Mesenchymal stem cell (in vitro differentiated cells and primary cell): ENCODE data around the gene SLC9A7.
A peak's percentile ranks its signal among the peaks of the same experiment; 100 is the strongest.

Experiments
- DNase-seq: peaks from one replicate; pipeline ENCODE4 v3.0.0-alpha.2; 2013
- H2AFZ ChIP-seq: one replicate; pipeline ENCODE4 v1.6.1; 2013; ENCODE audit warnings: low read depth, mild to moderate bottlenecking, control low read depth, inconsistent platforms, low read length, moderate library complexity
- H2AK5ac ChIP-seq: 2 replicates; pipeline ENCODE4 v1.6.1; 2013; ENCODE audit warnings: low read length, moderate library complexity, mild to moderate bottlenecking, inconsistent platforms; ENCODE audit not compliant: severe bottlenecking
- H2BK120ac ChIP-seq: one replicate; pipeline ENCODE4 v1.6.1; 2013; ENCODE audit warnings: low read depth, mild to moderate bottlenecking, inconsistent platforms, low read length, moderate library complexity
- H2BK12ac ChIP-seq, 2 experiments: one replicate each; pipeline ENCODE4 v1.6.1; 2013; ENCODE audit warnings: inconsistent platforms in 2 of 2, low read length in 2 of 2, mild to moderate bottlenecking in 2 of 2, moderate library complexity in 2 of 2, control low read depth in 1 of 2
- H2BK15ac ChIP-seq: one replicate; pipeline ENCODE4 v1.6.1; 2013; ENCODE audit warnings: mild to moderate bottlenecking, low read depth, inconsistent platforms; ENCODE audit not compliant: poor library complexity, severe bottlenecking
- H2BK5ac ChIP-seq: 2 replicates; pipeline ENCODE4 v1.6.1; 2013; ENCODE audit warnings: low read depth, mild to moderate bottlenecking, low read length, control low read depth, inconsistent platforms; ENCODE audit not compliant: poor library complexity, severe bottlenecking
- H3K14ac ChIP-seq, 2 experiments: one replicate each; pipeline ENCODE4 v1.6.1; 2013; ENCODE audit warnings: inconsistent platforms in 2 of 2, low read length in 2 of 2, control low read depth in 1 of 2, mild to moderate bottlenecking in 1 of 2, moderate library complexity in 1 of 2
- H3K18ac ChIP-seq, 2 experiments: one replicate each; pipeline ENCODE4 v1.6.1; 2013; ENCODE audit warnings: inconsistent platforms in 2 of 2, low read length in 2 of 2, control low read depth in 1 of 2, low read depth in 1 of 2, mild to moderate bottlenecking in 1 of 2
- H3K23ac ChIP-seq, 2 experiments: one replicate each; pipeline ENCODE4 v1.6.1; 2013; ENCODE audit warnings: inconsistent platforms in 2 of 2, low read length in 2 of 2, mild to moderate bottlenecking in 2 of 2, moderate library complexity in 2 of 2, control low read depth in 1 of 2
- H3K27ac ChIP-seq: 2 replicates; pipeline ENCODE4 v1.5.1; 2013; ENCODE audit warnings: mild to moderate bottlenecking, moderate library complexity, low read length, control low read depth, inconsistent platforms; ENCODE audit not compliant: poor library complexity, severe bottlenecking
- H3K27me3 ChIP-seq, 2 experiments: 2 replicates each; pipeline versions ENCODE4 v1.6.1 to v1.7.0; 2013; ENCODE audit warnings: low read length in 2 of 2, mild to moderate bottlenecking in 2 of 2, moderate library complexity in 2 of 2, control low read depth in 1 of 2, inconsistent platforms in 1 of 2; ENCODE audit not compliant: control insufficient read depth in 1 of 2, insufficient read depth in 1 of 2
- H3K36me3 ChIP-seq, 2 experiments: 2 replicates each; pipeline versions ENCODE4 v1.6.1 to v1.7.0; 2013; ENCODE audit warnings: low read length in 2 of 2, control low read depth in 1 of 2, inconsistent platforms in 1 of 2, low read depth in 1 of 2, mild to moderate bottlenecking in 1 of 2; ENCODE audit not compliant: insufficient read depth in 2 of 2, control insufficient read depth in 1 of 2
- H3K4ac ChIP-seq, 2 experiments: one replicate each; pipeline ENCODE4 v1.6.1; 2013; ENCODE audit warnings: inconsistent platforms in 2 of 2, low read length in 2 of 2, mild to moderate bottlenecking in 2 of 2, moderate library complexity in 2 of 2, control low read depth in 1 of 2, low read depth in 1 of 2
- H3K4me1 ChIP-seq: 2 replicates; pipeline ENCODE4 v1.6.1; 2013; ENCODE audit warnings: low read depth, low read length, control low read depth; ENCODE audit not compliant: control insufficient read depth, insufficient read depth
- H3K4me2 ChIP-seq: 2 replicates; pipeline ENCODE4 v1.6.1; 2013; ENCODE audit warnings: low read length, mild to moderate bottlenecking, inconsistent platforms; ENCODE audit not compliant: poor library complexity, severe bottlenecking
- H3K4me3 ChIP-seq, 2 experiments: 2 replicates each; pipeline versions ENCODE4 v1.5.1 to v1.7.0; 2013; ENCODE audit warnings: low read length in 2 of 2, mild to moderate bottlenecking in 2 of 2, control low read depth in 1 of 2, low read depth in 1 of 2; ENCODE audit not compliant: insufficient read depth in 1 of 2
- H3K79me1 ChIP-seq: replicated peaks from 2 replicates; pipeline ENCODE4 v1.6.1; 2013; ENCODE audit warnings: mild to moderate bottlenecking, control low read depth, low read length, inconsistent platforms; ENCODE audit not compliant: poor library complexity, severe bottlenecking
- H3K9ac ChIP-seq: 2 replicates; pipeline ENCODE4 v1.7.0; 2013; ENCODE audit warnings: mild to moderate bottlenecking, low read length, moderate library complexity
- H3K9me3 ChIP-seq: 2 replicates; pipeline ENCODE4 v1.7.0; 2013; ENCODE audit warnings: mild to moderate bottlenecking, low read length; ENCODE audit not compliant: control insufficient read depth
- H4K8ac ChIP-seq: one replicate; pipeline ENCODE4 v1.6.1; 2013; ENCODE audit warnings: inconsistent platforms, mild to moderate bottlenecking, low read length, moderate library complexity
- H4K91ac ChIP-seq: one replicate; pipeline ENCODE4 v1.6.1; 2013; ENCODE audit warnings: mild to moderate bottlenecking, low read length, inconsistent platforms
- WGBS: methylation state at CpG from one replicate; pipeline ENCODE4 v1.1.7; 2013; ENCODE audit warnings: mixed read lengths; 5-methylcytosine and 5-hydroxymethylcytosine counted together

SLC9A7 gene

DNA sequence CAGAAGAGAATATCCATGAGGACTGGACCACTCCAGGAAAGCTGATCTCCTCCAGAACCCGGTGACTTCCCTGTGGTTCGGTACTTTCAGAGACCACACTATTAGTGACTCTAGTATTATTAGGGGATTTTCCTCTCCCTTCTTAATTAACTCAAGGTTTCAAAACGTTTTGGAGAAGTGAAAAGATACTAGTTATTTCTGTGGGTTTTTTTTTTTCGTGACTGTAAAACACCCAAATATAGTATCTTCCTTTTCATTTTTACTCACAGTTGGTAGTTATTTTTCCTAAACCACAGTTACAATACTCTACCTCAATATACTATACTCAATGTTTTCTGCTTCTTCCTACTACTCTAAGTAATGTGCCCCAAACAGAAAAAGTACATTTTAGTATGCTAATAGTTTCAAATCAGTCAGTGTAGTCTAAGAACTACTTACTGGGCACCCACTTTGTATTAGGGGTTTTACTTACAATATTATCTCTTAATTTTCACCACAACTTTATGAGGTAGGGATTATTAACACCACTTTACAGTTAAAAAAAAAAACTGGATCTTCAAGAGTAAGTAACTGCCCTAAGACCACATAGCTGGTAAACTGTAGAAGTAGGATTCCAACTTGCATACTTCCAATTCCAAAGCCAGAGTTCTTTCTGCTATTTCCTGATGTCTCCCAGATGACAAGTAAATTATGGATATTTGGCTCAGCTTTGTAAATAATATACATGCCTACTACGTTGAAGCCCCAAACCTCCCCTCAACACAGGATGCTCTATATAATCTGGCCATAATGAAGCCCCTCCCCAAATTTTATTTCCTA, 45.0 kb downstream of the SLC9A7 start:
- Histone ChIP-seq H2BK120ac (no peak overlapping the region), H3K23ac (no peak overlapping the region), H3K36me3 (no peaks in the 10 kb centered on the region), H3K27me3 (no peaks in the 10 kb centered on the region), H2BK5ac (no peak overlapping the region), H3K27ac (no peak overlapping the region), H3K14ac (no peak overlapping the region), H3K79me1 (peaks cover 2% of the 10 kb centered on the region), H3K4me2 (no peak overlapping the region), H3K9me3 (no peaks in the 10 kb centered on the region), H2BK15ac (no peak overlapping the region), H2AFZ (no peak overlapping the region), H3K9ac (no peak overlapping the region), H3K4me3 (no peak overlapping the region), H3K18ac (no peak overlapping the region), H4K91ac (no peak overlapping the region), H2AK5ac (no peak overlapping the region), H3K4ac (no peak overlapping the region), H4K8ac (no peak overlapping the region), H2BK12ac (no peak overlapping the region), H3K4me1 (no peaks in the 10 kb centered on the region)
- WGBS: 0% methylated on average over 1 of the region's 5 CpGs
- DNase-seq: peak; percentile 3

DNA sequence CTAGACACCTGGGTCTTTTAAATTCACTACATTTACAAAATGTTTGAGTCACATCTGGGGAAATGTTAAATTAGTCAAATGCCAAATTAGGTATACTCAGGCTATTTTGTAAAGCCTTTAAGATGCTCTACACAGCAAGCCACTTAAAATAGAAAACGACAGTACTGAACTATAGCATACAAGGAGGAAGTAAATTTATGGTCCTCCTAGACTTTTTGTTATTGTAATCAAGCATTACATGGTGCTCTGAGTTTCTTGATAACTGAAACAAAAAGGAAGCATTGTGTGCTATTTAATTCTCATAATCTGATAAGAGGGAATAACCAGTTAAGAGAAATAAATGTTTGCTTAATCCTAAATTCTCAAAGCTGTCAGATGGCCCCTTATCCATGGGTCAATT, 46.2 kb downstream of the SLC9A7 start:
- no peak for DNase-seq
- Histone ChIP-seq H3K9ac (no peak overlapping the region), H3K36me3 (no peaks in the 10 kb centered on the region), H4K91ac (no peak overlapping the region), H3K27me3 (no peaks in the 10 kb centered on the region), H3K4me1 (no peaks in the 10 kb centered on the region), H3K4me2 (no peak overlapping the region), H2BK120ac (no peak overlapping the region), H3K23ac (no peak overlapping the region), H3K9me3 (no peaks in the 10 kb centered on the region), H3K18ac (no peak overlapping the region), H4K8ac (no peak overlapping the region), H3K4me3 (no peak overlapping the region), H3K79me1 (peaks cover 2% of the 10 kb centered on the region), H3K4ac (no peak overlapping the region), H2AK5ac (no peak overlapping the region), H2BK12ac (no peak overlapping the region), H2BK15ac (no peak overlapping the region), H3K27ac (no peak overlapping the region), H2BK5ac (no peak overlapping the region), H3K14ac (no peak overlapping the region), H2AFZ (no peak overlapping the region)
- no CpG with 5 or more reads among the region's 1 CpG for WGBS

DNA sequence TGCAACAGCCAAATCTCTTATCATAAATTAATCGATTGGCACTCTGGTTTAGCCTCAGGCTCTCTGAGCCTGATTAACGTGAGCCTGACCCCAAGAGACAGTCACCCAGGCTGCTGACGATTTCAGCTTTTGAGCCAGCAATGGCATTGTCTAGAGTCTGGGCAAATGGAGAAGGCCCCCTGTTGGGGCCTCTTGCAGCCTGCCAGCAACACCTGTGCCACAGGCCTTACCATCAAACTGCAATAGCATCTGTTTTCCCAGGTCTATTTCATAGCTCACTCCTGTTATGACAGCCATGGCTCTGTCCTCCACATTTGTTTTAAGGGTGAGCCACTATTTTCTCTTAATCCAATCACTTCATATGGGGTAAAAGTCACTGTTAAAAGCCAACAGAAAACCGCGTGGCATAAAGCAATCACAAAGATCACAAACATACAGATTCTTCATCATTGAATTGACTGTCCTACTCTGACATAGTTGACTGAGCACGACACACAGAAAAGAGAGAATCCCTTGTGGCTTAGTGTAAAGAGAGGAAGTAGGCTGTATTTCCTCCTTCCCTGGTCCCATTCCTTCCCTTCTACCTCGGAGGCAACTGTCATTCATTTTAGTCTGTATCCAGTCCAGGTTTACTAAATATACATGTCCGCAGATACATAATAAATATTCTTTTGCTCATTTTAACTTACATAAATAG, 47.8 kb downstream of the SLC9A7 start:
- no peak overlapping the region for H2AK5ac ChIP-seq

DNA sequence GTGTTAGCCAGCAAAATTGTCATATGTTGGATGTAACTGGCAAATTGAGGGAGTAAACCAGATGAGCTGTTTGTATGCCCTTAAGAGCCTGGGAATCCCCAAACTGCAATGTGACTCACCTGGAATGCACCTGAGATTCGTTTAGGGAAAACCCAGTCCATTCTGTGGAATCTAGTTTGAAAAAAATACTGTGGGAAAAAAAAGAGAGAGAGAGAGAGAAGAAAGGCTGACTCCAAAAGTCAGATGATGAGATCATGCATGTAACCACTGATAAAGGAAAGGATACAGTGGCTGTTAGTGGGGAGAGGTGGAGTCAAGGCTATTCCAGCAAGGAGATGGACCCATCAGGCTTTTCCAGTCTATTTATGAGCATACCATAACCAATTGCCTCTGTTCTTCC, 48.5 kb downstream of the SLC9A7 start:
- Histone ChIP-seq H2AFZ (no peak overlapping the region), H3K23ac (no peak overlapping the region), H2BK12ac (no peak overlapping the region), H4K91ac (no peak overlapping the region), H3K4me3 (no peak overlapping the region), H4K8ac (no peak overlapping the region), H3K4ac (no peak overlapping the region), H2AK5ac (no peak overlapping the region), H3K14ac (no peak overlapping the region), H3K18ac (no peak overlapping the region), H3K4me2 (no peak overlapping the region), H3K36me3 (no peaks in the 10 kb centered on the region), H2BK120ac (no peak overlapping the region), H2BK15ac (no peak overlapping the region), H3K4me1 (no peaks in the 10 kb centered on the region), H2BK5ac (no peak overlapping the region), H3K9me3 (no peaks in the 10 kb centered on the region), H3K79me1 (peaks cover 2% of the 10 kb centered on the region), H3K9ac (no peak overlapping the region), H3K27ac (no peak overlapping the region), H3K27me3 (peaks cover 0 to 3% of the 10 kb centered on the region in 2 experiments)
- peak; percentile 12 for DNase-seq
- WGBS: 61% methylated on average over 1 of the region's 1 CpG

More for the DNA sequence above, 47.8 kb downstream of the SLC9A7 start:
- H3K4me3 ChIP-seq: no peak overlapping the region
- H3K14ac ChIP-seq: no peak overlapping the region
- DNase-seq: no peak
- no peak overlapping the region for H3K23ac ChIP-seq
- H3K27ac ChIP-seq: no peak overlapping the region
- H3K18ac ChIP-seq: no peak overlapping the region
- H4K91ac ChIP-seq: no peak overlapping the region
- no peak overlapping the region for H2BK5ac ChIP-seq
- WGBS: 61% methylated on average over 5 of the region's 8 CpGs
- H2BK120ac ChIP-seq: no peak overlapping the region
- no peak overlapping the region for H2BK15ac ChIP-seq
- peaks cover 2% of the 10 kb centered on the region for H3K79me1 ChIP-seq
- H3K36me3 ChIP-seq: no peaks in the 10 kb centered on the region
- no peak overlapping the region for H3K4ac ChIP-seq
- H3K4me1 ChIP-seq: no peaks in the 10 kb centered on the region
- H4K8ac ChIP-seq: no peak overlapping the region
- no peaks in the 10 kb centered on the region for H3K9me3 ChIP-seq
- H2BK12ac ChIP-seq: no peak overlapping the region
- H3K9ac ChIP-seq: no peak overlapping the region
- peaks cover 0 to 3% of the 10 kb centered on the region in 2 experiments for H3K27me3 ChIP-seq
- H2AFZ ChIP-seq: no peak overlapping the region
- H3K4me2 ChIP-seq: no peak overlapping the region
